GM18951 (cell line): ENCODE results near the gene ARHGEF7.

Experiments
- POLR2A ChIP-seq: IDR thresholded peaks from 4 replicates; pipeline ENCODE4 v1.6.1; 2011; ENCODE audit warnings: mild to moderate bottlenecking; ENCODE audit not compliant: insufficient read length, insufficient read depth; ENCODE audit errors: extremely low read depth
- in situ Hi-C: fragments of 300-500 bp; cut with MboI; formaldehyde crosslinking; loops from one replicate; pipeline ENCODE4 v1.12.0; 2022; ENCODE audit warnings: low sequenced_read_pairs, mixed read lengths, inconsistent platforms; ENCODE audit not compliant: unreplicated experiment

ARHGEF7 gene

DNA sequence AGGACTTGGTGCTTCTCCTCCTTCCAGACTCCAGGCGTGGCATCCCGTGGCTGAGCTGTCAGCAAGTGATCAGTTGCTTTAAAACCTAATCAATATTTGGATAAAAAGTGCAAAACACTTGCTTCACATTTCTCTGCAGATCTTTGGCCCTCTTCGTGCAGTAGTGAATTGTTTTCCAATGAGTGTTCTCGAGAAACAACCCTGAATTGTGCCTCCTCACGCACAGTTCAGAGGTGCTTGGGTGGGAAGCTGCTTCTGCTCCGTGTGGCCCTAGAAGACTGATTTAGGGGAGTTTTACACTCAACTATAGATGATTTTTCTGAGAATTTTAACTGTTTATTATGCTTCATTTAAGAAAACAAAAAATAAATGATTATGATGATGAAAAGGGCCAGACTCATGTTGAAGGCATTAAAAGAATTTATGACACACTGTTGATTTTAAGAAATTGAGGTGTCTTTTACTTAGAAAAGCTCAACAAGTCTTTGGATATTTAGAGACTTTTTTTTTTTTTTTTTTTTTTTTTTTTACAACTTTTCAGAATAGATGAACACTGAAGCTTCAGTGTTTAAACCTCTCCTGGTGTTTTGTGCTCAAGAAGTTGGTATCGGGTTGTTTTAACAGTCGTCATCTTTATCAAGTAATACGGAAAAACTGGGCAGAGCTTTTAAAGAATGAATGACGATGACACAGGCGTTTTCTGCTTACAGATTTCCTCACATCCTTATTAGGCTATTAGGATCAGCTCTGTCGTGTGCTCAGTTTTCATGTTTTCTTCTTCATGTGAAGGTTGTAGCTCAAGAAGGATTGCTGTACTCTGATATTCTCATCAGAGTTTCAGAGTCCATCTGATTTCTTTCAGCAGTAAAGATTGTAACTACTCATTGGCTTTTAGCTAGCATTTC is 165.8 kb downstream of the ARHGEF7 start:
- in situ Hi-C loops = no loop called here
- no peak for TF ChIP-seq POLR2A

DNA sequence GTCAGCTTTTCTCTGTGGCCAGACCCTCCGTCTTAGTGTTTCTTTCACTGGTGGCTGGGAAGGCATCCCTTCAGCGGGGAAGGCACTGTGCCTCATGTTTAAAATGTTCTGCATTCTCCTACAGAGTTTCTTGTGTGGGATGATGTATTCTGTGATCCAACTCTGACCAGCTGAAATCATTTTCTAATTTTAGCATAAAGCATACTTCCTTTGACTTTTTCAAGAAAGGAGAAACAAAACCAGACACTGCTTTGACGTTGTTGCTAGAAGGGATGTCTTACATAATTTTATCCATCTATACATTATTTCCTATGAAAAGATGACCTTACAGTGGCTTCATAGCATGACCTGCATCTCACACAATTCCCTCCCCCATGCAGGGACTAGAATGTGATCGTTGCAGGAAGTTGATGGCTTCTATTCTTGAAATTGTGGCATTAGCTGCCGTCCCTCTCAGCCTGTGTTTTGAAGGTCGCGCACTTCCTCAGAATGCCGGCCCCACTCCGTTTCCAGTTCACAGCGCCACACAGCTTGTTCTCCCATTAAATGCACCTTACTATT is 166.7 kb downstream of the ARHGEF7 start:
- TF ChIP-seq POLR2A = no peak

DNA sequence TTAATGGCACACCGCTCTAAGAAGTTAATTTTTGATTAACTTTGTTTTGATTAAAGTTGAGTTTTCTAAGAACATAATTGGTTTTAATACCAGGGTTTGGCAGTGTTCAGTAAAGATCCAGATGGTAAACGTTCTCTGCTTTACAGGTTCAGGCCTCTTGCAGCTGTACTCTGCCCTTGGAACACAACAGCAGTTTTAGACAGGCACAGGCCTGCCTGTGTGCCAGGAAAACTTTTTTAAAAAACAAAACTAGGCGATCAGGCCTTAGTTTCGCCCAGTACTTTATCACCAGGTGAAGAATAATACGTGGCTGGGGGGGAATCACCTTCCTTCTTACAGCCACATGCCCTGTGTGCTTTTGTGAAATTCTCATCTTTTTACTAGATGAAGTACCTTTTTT is 167.3 kb downstream of the ARHGEF7 start:
- in situ Hi-C loops = no loop called here
- TF ChIP-seq POLR2A = no peak

More for the DNA sequence above, 166.7 kb downstream of the ARHGEF7 start:
- in situ Hi-C loops = no loop called here

DNA sequence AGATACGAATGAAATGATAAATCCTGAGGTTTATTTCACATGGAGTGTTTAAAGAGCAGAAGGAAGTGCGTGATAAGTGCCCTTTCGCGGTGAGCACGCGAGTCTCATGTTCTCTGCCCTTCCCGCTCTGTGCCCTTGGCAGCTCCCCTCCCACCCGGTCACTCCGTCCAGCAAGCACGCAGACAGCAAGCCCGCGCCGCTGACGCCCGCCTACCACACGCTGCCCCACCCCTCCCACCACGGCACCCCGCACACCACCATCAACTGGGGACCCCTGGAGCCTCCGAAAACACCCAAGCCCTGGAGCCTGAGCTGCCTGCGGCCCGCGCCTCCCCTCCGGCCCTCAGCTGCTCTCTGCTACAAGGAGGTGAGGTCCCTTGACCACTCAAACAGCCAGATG is 167.9 kb downstream of the ARHGEF7 start:
- TF ChIP-seq POLR2A = no peak
- in situ Hi-C loops = no loop called here

DNA sequence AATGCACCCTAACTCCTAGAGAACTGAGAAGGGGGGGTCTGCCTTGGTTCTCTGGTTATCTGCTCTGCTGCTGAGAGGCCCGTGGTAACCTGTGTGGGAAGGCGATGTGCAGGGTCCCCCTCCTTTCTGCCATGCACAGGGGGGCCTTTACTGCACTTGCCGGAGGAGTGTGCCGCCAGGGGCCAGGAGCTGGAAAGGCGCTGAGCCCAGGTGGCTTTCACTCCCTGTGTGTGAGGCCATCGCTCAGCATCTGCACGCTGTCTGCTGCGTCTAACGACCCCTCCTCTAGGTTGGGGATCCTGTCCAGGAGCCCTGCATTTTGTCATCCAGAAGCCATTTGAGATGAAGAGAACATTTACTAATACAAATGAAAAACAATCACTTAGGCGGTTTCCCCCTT is 168.3 kb downstream of the ARHGEF7 start:
- no peak for TF ChIP-seq POLR2A
- in situ Hi-C loops = no loop called here

DNA sequence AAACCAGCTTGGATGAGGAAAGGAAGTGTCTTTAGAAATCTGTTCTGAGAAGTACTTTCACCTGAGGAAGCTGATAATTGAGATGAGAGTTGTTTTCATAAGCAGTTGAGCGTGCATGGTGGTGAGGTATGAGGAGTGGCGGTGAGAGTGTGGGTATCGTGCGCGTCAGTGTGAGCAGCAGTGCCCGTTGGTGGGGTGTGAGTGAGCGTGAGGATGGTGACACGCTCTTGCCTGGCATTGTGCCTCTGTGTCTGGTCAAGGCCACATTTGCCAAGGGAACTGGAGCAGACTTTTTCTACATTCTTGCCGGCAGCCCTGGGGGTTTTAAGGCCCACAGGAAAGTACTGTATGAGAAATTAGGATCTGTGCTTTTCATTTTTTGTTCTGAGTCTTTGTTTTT is 168.9 kb downstream of the ARHGEF7 start:
- in situ Hi-C loops = no loop called here
- TF ChIP-seq POLR2A = no peak

DNA sequence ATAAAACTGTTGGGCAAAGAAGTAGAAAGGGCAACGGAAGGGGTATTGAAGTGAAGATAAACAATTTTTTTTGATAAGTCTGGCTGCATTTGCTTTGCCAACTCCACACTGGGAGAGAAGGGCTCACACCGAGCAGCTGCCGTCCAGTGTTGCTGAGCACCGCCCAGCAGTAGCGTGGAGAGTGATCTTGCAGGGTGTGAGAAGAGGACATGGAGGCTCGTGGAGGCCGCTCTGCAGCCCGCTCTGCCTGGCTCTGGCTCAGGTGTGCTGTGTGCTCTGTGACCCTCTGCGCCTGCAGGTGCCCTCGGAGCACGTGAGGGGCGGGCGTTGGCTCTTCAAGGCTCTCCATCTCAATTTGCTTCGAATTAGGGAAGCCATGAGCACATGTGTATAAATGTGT is 169.5 kb downstream of the ARHGEF7 start:
- no peak for TF ChIP-seq POLR2A
- in situ Hi-C loops = no loop called here

DNA sequence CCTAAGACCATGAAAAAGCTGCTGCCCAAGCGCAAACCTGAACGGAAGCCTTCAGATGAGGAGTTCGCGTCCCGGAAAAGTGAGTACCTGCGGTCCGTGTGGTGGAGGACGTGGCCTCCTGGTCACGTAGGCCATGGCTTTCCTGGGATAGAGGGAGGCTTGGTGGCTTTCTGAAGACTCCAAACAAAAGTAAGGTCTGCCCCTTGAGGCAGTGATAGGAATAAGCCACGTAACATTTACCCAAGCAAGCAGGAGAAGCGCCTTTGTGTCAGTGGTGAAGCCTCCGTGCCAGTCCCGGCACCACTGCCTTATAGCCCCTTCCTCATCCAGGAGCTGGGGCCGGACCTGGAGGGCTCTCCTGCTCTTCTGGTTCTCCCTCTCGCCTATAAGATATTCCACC is 171.1 kb downstream of the ARHGEF7 start:
- TF ChIP-seq POLR2A = no peak
- in situ Hi-C loops = no loop called here

DNA sequence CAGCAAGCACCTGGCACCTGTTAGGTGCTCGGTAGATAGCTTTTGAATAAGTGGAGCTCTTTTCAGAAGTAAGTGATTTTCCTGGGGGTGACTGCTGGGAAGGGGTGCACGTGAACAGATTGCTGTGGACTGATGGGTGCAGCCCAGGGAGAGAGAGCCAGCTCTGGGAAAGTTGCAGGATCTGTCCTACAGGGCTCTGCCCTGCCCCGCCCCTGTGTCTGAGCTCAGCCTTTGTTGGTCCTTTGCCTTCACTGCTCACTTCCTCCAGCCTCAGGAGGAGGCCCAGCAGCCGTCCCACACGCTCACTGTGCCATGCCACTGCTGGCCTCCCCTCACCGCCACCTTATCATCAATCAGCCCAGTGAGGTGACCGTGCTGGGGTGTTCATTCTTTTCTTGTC is 171.6 kb downstream of the ARHGEF7 start:
- TF ChIP-seq POLR2A = no peak
- in situ Hi-C loops = no loop called here

DNA sequence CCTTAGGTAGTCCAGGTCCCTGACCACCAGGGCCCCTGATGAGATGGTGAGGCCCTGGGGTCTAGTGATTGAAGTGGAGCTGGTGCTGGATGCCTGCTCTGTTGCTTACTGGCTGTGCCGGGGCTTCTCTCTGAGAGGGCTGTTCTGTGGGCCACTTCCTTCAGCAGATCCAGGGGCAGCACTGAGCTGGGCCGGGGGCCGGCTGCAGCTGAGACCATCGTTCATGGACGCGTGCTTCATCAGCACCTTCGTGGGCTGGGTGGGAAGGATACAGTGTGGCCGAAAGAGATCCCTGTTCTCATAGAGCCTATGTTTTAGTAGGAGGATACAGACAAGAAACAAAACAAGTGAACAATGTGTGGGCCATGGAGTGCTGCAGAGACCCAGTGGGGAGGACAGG is 172.1 kb downstream of the ARHGEF7 start:
- in situ Hi-C loops = no loop called here
- no peak for TF ChIP-seq POLR2A

DNA sequence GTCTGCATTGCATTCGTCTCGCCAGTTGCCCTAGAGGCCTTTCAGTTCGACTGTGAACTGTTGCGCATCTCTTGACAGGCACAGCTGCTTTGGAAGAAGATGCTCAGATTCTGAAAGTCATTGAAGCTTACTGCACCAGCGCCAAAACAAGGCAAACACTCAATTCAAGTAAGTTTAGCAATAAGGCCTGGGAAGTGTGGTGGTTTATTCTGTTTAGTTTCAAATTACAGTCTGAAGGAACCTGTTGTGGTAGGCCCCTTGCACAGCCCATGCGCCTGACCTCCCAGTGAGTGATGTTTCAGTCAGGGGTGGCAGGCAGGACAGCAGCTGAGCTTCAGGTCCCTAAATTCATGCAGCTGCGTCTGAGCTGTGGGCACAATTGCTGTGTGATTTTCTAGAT is 173.2 kb downstream of the ARHGEF7 start:
- in situ Hi-C loops = no loop called here
- no peak for TF ChIP-seq POLR2A

DNA sequence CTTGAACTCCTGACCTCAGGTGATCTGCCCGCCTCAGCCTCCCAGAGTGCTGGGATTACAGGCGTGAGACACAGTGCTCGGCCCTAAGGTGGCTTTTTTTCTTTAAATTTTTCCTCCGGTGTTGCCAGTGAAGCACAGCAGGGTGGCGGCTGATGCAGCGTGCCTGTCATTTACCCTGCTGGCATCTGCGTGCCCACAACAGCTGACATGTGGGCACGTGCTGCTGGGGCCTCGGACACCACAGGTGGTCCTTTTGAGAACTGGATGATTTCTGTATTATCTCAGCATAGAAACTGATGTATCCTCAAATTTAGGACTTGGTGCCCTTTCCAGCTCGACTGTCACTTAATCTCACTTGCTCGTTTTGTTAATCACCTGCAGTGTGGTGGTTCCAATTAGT is 174.1 kb downstream of the ARHGEF7 start:
- TF ChIP-seq POLR2A = no peak
- in situ Hi-C loops = no loop called here

DNA sequence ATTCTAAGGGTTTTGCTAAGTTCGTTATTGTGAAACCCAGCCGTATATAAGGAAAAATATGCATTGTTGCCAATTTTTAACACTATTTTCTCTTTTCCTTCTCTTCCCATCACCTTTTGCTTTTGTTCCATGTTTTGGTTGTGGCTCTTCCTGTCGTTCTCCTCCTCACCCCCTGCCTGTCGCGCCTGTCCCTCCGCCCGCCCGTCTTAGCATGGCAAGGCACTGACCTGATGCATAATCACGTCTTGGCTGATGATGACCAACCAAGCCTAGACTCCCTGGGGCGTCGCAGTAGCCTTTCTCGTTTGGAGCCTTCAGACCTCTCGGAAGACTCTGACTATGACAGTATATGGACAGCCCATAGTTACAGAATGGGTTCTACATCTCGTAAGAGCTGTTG is 176.8 kb downstream of the ARHGEF7 start:
- in situ Hi-C loops = no loop called here

More for the DNA sequence above, 176.8 kb downstream of the ARHGEF7 start:
- TF ChIP-seq POLR2A = no peak
